Central memory CD4-positive, alpha-beta T cell (primary cell): Measurements from ENCODE around the gene UNK.
"Not testable (repeated sequence)": the region's sequence is repeated elsewhere in the genome, so short reads cannot be mapped to it uniquely, and the experiment has no call there.

Source experiments
- DNase-seq: peaks from one replicate; pipeline ENCODE4 v3.0.0; 2022

Gene UNK

GRCh38 chr17:75755205-75755901, 29.3 kb upstream of the UNK start:
- no peak for DNase-seq

GRCh38 chr17:75755990-75756389, 28.6 kb upstream of the UNK start:
- no peak for DNase-seq

GRCh38 chr17:75756451-75757085, 28.0 kb upstream of the UNK start:
- no peak for DNase-seq

- no peak for DNase-seq
Observed at GRCh38 chr17:75757086-75757681, 27.4 kb upstream of the UNK start.

GRCh38 chr17:75758131-75758905, 26.3 kb upstream of the UNK start:
- DNase-seq: no peak

- no peak for DNase-seq
Observed at GRCh38 chr17:75759457-75759856, 25.1 kb upstream of the UNK start.

GRCh38 chr17:75759978-75760640, 24.5 kb upstream of the UNK start:
- not testable (repeated sequence) for DNase-seq

- DNase-seq: no peak
Observed at GRCh38 chr17:75762513-75763268, 21.9 kb upstream of the UNK start.

- no peak for DNase-seq
Observed at GRCh38 chr17:75763269-75763607, 21.4 kb upstream of the UNK start.

- DNase-seq: no peak
Observed at GRCh38 chr17:75763613-75764416, 20.8 kb upstream of the UNK start.

- no peak for DNase-seq
Observed at GRCh38 chr17:75764417-75764710, 20.2 kb upstream of the UNK start.

- peak; percentile 68 for DNase-seq
Observed at GRCh38 chr17:75764711-75765421, 19.7 kb upstream of the UNK start, which contains the start of gene GALK1. TSS of gene GALK1 (minus strand) at chr17:75765192. CDS start at chr17:75765136, 56 bp downstream.

GRCh38 chr17:75765981-75766380, 18.6 kb upstream of the UNK start:
- no peak for DNase-seq

GRCh38 chr17:75767881-75768280, 16.7 kb upstream of the UNK start:
- DNase-seq: no peak

- no peak for DNase-seq
Observed at GRCh38 chr17:75769536-75769935, 15.1 kb upstream of the UNK start.

- no peak for DNase-seq
Observed at GRCh38 chr17:75771334-75772281, 13.0 kb upstream of the UNK start.

GRCh38 chr17:75773121-75773807, 11.3 kb upstream of the UNK start:
- DNase-seq: no peak

- no peak for DNase-seq
Observed at GRCh38 chr17:75773808-75774470, 10.7 kb upstream of the UNK start.
